Lung microvascular endothelial cell (primary cell): ENCODE measurements around the gene RIC1. TPM values are rescaled to one million over a fixed set of nuclear protein-coding genes. Genes with fewer than 3 reads are reported as not detected.

Source experiments
- total RNA-seq: library from RNA; depleted of rRNA; stranded (reverse); fragments of >200 nt; gene quantifications from 2 replicates; pipeline ENCODE4 v1.2.1, GENCODE V29; 2014

RIC1 gene
- total RNA-seq, 1 donor from 2014 or later = 29.8 TPM

Other genes with a start within 250 kb of the RIC1 start
- gene PLGRKT, start 191.2 kb upstream of the RIC1 start, total RNA-seq = 5.0 and 5.2 TPM in 2 replicates
- gene CD274, start 178.6 kb upstream of the RIC1 start, total RNA-seq = 4.4 and 7.5 TPM in 2 replicates
- gene PDCD1LG2, start 118.6 kb upstream of the RIC1 start, total RNA-seq = 1.4 and 1.5 TPM in 2 replicates
- 14.1 and 16.8 TPM in 2 replicates for gene ERMP1, start 204.0 kb downstream of the RIC1 start, total RNA-seq